ENCODE data around the gene TFAP2A.

Gene TFAP2A

GRCh38 chr6:10415617-10416480 is 975 bp upstream of the TFAP2A start:
- FAIRE-seq (no peak), DNase-seq (ENCODE audit: extremely low spot score, insufficient read length, low read depth) (no peak)

GRCh38 chr6:10413850-10414738 is 780 bp downstream of the TFAP2A start:
- no peak for FAIRE-seq
- no peak for DNase-seq (ENCODE audit: extremely low spot score, insufficient read length, low read depth)

GRCh38 chr6:10413262-10413849 is 1.5 kb downstream of the TFAP2A start:
- FAIRE-seq (no peak), DNase-seq (ENCODE audit: extremely low spot score, insufficient read length, low read depth) (no peak)

- FAIRE-seq (no peak), DNase-seq (ENCODE audit: extremely low spot score, insufficient read length, low read depth) (no peak)
Measured at GRCh38 chr6:10412461-10413261, 2.2 kb downstream of the TFAP2A start.

- DNase-seq (ENCODE audit: extremely low spot score, insufficient read length, low read depth) (no peak), FAIRE-seq (peak; percentile 67)
Measured at GRCh38 chr6:10411971-10412460, 2.9 kb downstream of the TFAP2A start.

GRCh38 chr6:10411131-10411970 is 3.5 kb downstream of the TFAP2A start:
- FAIRE-seq (no peak), DNase-seq (ENCODE audit: extremely low spot score, insufficient read length, low read depth) (no peak)

GRCh38 chr6:10410207-10411050 is 4.4 kb downstream of the TFAP2A start:
- FAIRE-seq (no peak), DNase-seq (ENCODE audit: extremely low spot score, insufficient read length, low read depth) (no peak)

GRCh38 chr6:10409731-10410206 is 5.1 kb downstream of the TFAP2A start:
- FAIRE-seq = no peak
- DNase-seq (ENCODE audit: extremely low spot score, insufficient read length, low read depth) = no peak

GRCh38 chr6:10409233-10409721 is 5.6 kb downstream of the TFAP2A start:
- no peak for DNase-seq (ENCODE audit: extremely low spot score, insufficient read length, low read depth)
- FAIRE-seq = no peak

- FAIRE-seq = no peak
- no peak for DNase-seq (ENCODE audit: extremely low spot score, insufficient read length, low read depth)
Measured at GRCh38 chr6:10408457-10408856, 6.4 kb downstream of the TFAP2A start.

- no peak for FAIRE-seq
- DNase-seq (ENCODE audit: extremely low spot score, insufficient read length, low read depth) = no peak
Measured at GRCh38 chr6:10407674-10408054, 7.2 kb downstream of the TFAP2A start.

GRCh38 chr6:10407018-10407673 is 7.7 kb downstream of the TFAP2A start:
- DNase-seq (ENCODE audit: extremely low spot score, insufficient read length, low read depth) (no peak), FAIRE-seq (no peak)

GRCh38 chr6:10406556-10406955 is 8.3 kb downstream of the TFAP2A start:
- DNase-seq (ENCODE audit: extremely low spot score, insufficient read length, low read depth) (no peak), FAIRE-seq (no peak)

- no peak for DNase-seq (ENCODE audit: extremely low spot score, insufficient read length, low read depth)
- no peak for FAIRE-seq
Measured at GRCh38 chr6:10405513-10405900, 9.4 kb downstream of the TFAP2A start.

GRCh38 chr6:10404799-10405512 is 9.9 kb downstream of the TFAP2A start:
- FAIRE-seq = no peak

GRCh38 chr6:10404107-10404798 is 10.6 kb downstream of the TFAP2A start:
- DNase-seq (ENCODE audit: extremely low spot score, insufficient read length, low read depth) (peak; percentile 94), FAIRE-seq (peak; percentile 97)

More at GRCh38 chr6:10404799-10405512, 9.9 kb downstream of the TFAP2A start:
- no peak for DNase-seq (ENCODE audit: extremely low spot score, insufficient read length, low read depth)

All from GM18507 (cell line).